ENCODE results near the gene FRMPD4.

DNA sequence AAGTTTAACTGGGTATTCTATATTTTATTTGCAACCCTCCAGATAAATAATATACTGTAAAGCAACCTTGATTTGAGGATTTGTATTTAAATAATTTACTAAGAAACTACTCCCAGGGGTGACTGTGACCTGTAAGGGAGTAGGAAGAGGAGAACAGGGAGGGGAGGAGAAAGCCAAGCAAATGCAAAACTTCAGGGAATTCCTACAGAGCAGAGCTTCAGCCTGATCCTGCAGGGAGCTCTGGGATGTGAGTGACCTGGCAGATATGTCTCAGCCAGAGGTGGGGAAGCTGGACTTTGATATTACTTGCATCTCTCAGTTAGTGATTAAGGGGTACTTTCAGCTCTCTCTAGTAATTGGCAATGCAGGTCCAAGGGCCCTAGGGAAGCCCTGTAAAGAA is 302.0 kb downstream of the FRMPD4 start:
- TF ChIP-seq POLR2A (IDR thresholded peaks at IDR 0.05): no peak
- TF ChIP-seq EP300 (IDR thresholded peaks at IDR 0.05): no peak
- TF ChIP-seq, protein P1, sequence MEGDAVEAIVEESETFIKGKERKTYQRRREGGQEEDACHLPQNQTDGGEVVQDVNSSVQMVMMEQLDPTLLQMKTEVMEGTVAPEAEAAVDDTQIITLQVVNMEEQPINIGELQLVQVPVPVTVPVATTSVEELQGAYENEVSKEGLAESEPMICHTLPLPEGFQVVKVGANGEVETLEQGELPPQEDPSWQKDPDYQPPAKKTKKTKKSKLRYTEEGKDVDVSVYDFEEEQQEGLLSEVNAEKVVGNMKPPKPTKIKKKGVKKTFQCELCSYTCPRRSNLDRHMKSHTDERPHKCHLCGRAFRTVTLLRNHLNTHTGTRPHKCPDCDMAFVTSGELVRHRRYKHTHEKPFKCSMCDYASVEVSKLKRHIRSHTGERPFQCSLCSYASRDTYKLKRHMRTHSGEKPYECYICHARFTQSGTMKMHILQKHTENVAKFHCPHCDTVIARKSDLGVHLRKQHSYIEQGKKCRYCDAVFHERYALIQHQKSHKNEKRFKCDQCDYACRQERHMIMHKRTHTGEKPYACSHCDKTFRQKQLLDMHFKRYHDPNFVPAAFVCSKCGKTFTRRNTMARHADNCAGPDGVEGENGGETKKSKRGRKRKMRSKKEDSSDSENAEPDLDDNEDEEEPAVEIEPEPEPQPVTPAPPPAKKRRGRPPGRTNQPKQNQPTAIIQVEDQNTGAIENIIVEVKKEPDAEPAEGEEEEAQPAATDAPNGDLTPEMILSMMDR (IDR thresholded peaks at IDR 0.05): no peak
